GM18909 (cell line): ENCODE data around the gene PSG4.
"Not testable (repeated sequence)": the region's sequence is repeated elsewhere in the genome, so short reads cannot be mapped to it uniquely, and the experiment has no call there.

Experiments
- ATAC-seq: cut with Tn5 transposase; IDR thresholded peaks from one replicate; pipeline ENCODE4 v1.9.1; 2021; ENCODE audit warnings: mild to moderate bottlenecking; ENCODE audit not compliant: unreplicated experiment, poor library complexity

Gene PSG4

GRCh38 chr19:43205471-43206105, at the start of gene PSG4:
Gene PSG4 (minus strand): TSS chr19:43205638. CDS start chr19:43205536, 102 bp downstream.
- not testable (repeated sequence) for ATAC-seq

- ATAC-seq, result not testable (repeated sequence)
Observed at GRCh38 chr19:43251428-43251827, 46.0 kb upstream of the PSG4 start.

GRCh38 chr19:43250296-43250695, 44.9 kb upstream of the PSG4 start:
- not testable (repeated sequence) for ATAC-seq

GRCh38 chr19:43248635-43249002, 43.2 kb upstream of the PSG4 start:
- ATAC-seq, result not testable (repeated sequence)

GRCh38 chr19:43247243-43247880, 41.9 kb upstream of the PSG4 start:
- not testable (repeated sequence) for ATAC-seq

- ATAC-seq, result not testable (repeated sequence)
Observed at GRCh38 chr19:43245848-43246247, 40.4 kb upstream of the PSG4 start.

GRCh38 chr19:43242211-43242610, 36.8 kb upstream of the PSG4 start:
- ATAC-seq, result not testable (repeated sequence)

GRCh38 chr19:43238213-43238612, 32.8 kb upstream of the PSG4 start:
- ATAC-seq, result not testable (repeated sequence)

GRCh38 chr19:43235686-43236085, 30.2 kb upstream of the PSG4 start:
- ATAC-seq, result not testable (repeated sequence)

- no peak for ATAC-seq
Observed at GRCh38 chr19:43229315-43229714, 23.9 kb upstream of the PSG4 start.

- not testable (repeated sequence) for ATAC-seq
Observed at GRCh38 chr19:43228730-43229129, 23.3 kb upstream of the PSG4 start.

- ATAC-seq, result not testable (repeated sequence)
Observed at GRCh38 chr19:43226986-43227385, 21.5 kb upstream of the PSG4 start.

GRCh38 chr19:43224855-43225253, 19.4 kb upstream of the PSG4 start:
- ATAC-seq, result no peak

GRCh38 chr19:43224201-43224854, 18.9 kb upstream of the PSG4 start:
- not testable (repeated sequence) for ATAC-seq

GRCh38 chr19:43221891-43222290, 16.5 kb upstream of the PSG4 start:
- not testable (repeated sequence) for ATAC-seq

GRCh38 chr19:43219136-43219535, 13.7 kb upstream of the PSG4 start:
- not testable (repeated sequence) for ATAC-seq

GRCh38 chr19:43215881-43216280, 10.4 kb upstream of the PSG4 start:
- ATAC-seq, result not testable (repeated sequence)

- ATAC-seq, result no peak
Observed at GRCh38 chr19:43207991-43208390, 2.6 kb upstream of the PSG4 start.

- ATAC-seq, result not testable (repeated sequence)
Observed at GRCh38 chr19:43207174-43207573, 1.7 kb upstream of the PSG4 start.

GRCh38 chr19:43203611-43204010, 1.8 kb downstream of the PSG4 start:
- not testable (repeated sequence) for ATAC-seq

- ATAC-seq, result not testable (repeated sequence)
Observed at GRCh38 chr19:43201891-43202290, 3.5 kb downstream of the PSG4 start.
